CD4-positive, alpha-beta T cell (primary cell): ENCODE measurements around the gene KRTAP12-4. TPM values are rescaled to one million over a fixed set of nuclear protein-coding genes. Genes with fewer than 3 reads are reported as not detected.

Experiments used
- ATAC-seq: fragments of 200-7000 bp; cut with Tn5 transposase; one replicate; pipeline ENCODE4 v1.10.0; 2022; ENCODE audit warnings: mild to moderate bottlenecking; ENCODE audit not compliant: poor library complexity
- CTCF ChIA-PET: fragments of 350-600 bp; sonication (Branson Sonifier 250); formaldehyde crosslinking; loops from one replicate; lab custom pipeline; 2021; ENCODE audit warnings: antibody characterized with exemption, inconsistent platforms; lab: Charles Lee
- POLR2A ChIA-PET: fragments of 350-600 bp; sonication (Branson Sonifier 250); formaldehyde crosslinking; loops from one replicate; lab custom pipeline; 2021; ENCODE audit warnings: antibody characterized with exemption, inconsistent platforms; lab: Charles Lee
- DNase-seq, 14 experiments: peaks; one replicate each; pipeline ENCODE4 v3.0.0-alpha.2; 2013 to 2020; ENCODE audit warnings: mixed read lengths in 2 of 14
- H3K27ac ChIP-seq, 2 donors: one replicate each; pipeline versions ENCODE4 v1.5.1 to v1.7.0; 2013; ENCODE audit warnings: low read length in 2 of 2, low read depth in 1 of 2, mild to moderate bottlenecking in 1 of 2
- H3K27me3 ChIP-seq, 2 experiments: 1 replicate in 1 of 2; 2 replicates in 1 of 2; pipeline versions ENCODE4 v1.6.1 to v1.7.0; 2013; ENCODE audit warnings: low read length in 2 of 2, control low read depth in 1 of 2, mild to moderate bottlenecking in 1 of 2, moderate library complexity in 1 of 2; ENCODE audit not compliant: insufficient read depth in 2 of 2, control insufficient read depth in 1 of 2
- H3K36me3 ChIP-seq: one replicate; pipeline ENCODE4 v1.6.1; 2013; ENCODE audit warnings: low read length, control low read depth; ENCODE audit not compliant: insufficient read depth
- H3K4me1 ChIP-seq: one replicate; pipeline ENCODE4 v1.6.1; 2013; ENCODE audit warnings: low read length, control low read depth; ENCODE audit not compliant: insufficient read depth
- H3K4me3 ChIP-seq: one replicate; pipeline ENCODE4 v1.5.1; 2013; ENCODE audit warnings: mild to moderate bottlenecking, low read length, moderate library complexity
- H3K9me3 ChIP-seq, 2 experiments: 1 replicate in 1 of 2; 2 replicates in 1 of 2; pipeline versions ENCODE4 v1.6.1 to v1.7.0; 2013; ENCODE audit warnings: low read length in 2 of 2, mild to moderate bottlenecking in 2 of 2, control low read depth in 1 of 2, moderate library complexity in 1 of 2; ENCODE audit not compliant: control insufficient read depth in 1 of 2, insufficient read depth in 1 of 2
- H3K27ac Mint-ChIP-seq: one replicate; pipeline ENCODE4 v1.8.0; 2020; ENCODE audit warnings: mixed read lengths
- H3K27me3 Mint-ChIP-seq: one replicate; pipeline ENCODE4 v1.8.0; 2021; ENCODE audit warnings: mixed read lengths
- H3K36me3 Mint-ChIP-seq: one replicate; pipeline ENCODE4 v1.8.0; 2021; ENCODE audit warnings: low read depth, mixed read lengths
- H3K4me1 Mint-ChIP-seq: one replicate; pipeline ENCODE4 v1.8.0; 2021; ENCODE audit warnings: low read depth, mixed read lengths
- H3K4me3 Mint-ChIP-seq: one replicate; pipeline ENCODE4 v1.8.0; 2020; ENCODE audit warnings: mild to moderate bottlenecking, mixed read lengths
- H3K9me3 Mint-ChIP-seq: one replicate; pipeline ENCODE4 v1.8.0; 2020; ENCODE audit warnings: mixed read lengths
- CTCF ChIP-seq: fragments of 200-600 bp; IDR thresholded peaks from one replicate; pipeline ENCODE4 v1.8.0; 2022; ENCODE audit warnings: antibody characterized with exemption, mild to moderate bottlenecking
- intact Hi-C, 2 experiments: fragments of 100-400 bp; cut with DNase I in 1 of 2; cut with micrococcal nuclease in 1 of 2; formaldehyde crosslinking; loops; one replicate each; pipeline versions ENCODE4 v1.15.1 to v1.9.0; 2023 to 2025; cut with DNase I, micrococcal nuclease
- total RNA-seq, 174 experiments: library from RNA in 2 of 174; stranded (reverse) in 2 of 174; gene quantifications; one replicate each; pipeline ENCODE4 v1.2.3 and lab custom pipeline; 2021 to 2026

KRTAP12-4 gene
- total RNA-seq, 2 experiments from 2014 or later: not detected

GRCh38 chr21:44681861-44682579 lies 27.6 kb upstream of the KRTAP12-4 start, which contains the start of gene KRTAP12-1:
TSS of gene KRTAP12-1 (minus strand) at chr21:44682163. CDS start at chr21:44682123, 40 bp downstream.
- Histone ChIP-seq H3K4me3 (no peak within 1 kb of the TSS), H3K4me1 (no peaks in the 10 kb centered on the region), H3K27ac (no peak within 1 kb of the TSS), H3K9me3 (no peaks in the 10 kb centered on the region), H3K36me3 (no peaks in the 10 kb centered on the region), H3K27me3 (peaks cover 0 to 5% of the 10 kb centered on the region in 2 experiments)
- Mint-ChIP-seq H3K4me3 (no peak within 1 kb of the TSS), H3K36me3 (no peaks in the 10 kb centered on the region), H3K4me1 (no peaks in the 10 kb centered on the region), H3K27me3 (peaks cover 27% of the 10 kb centered on the region), H3K9me3 (no peaks in the 10 kb centered on the region), H3K27ac (no peak within 1 kb of the TSS)
- intact Hi-C loops: no loop called here
- ChIA-PET CTCF (no interaction called here), POLR2A (interaction anchor here (0.6 kb wide), 1 partner anchor 25 kb away, joined by 3 read pairs; no protein-coding TSS in a partner anchor)
- DNase-seq (no peak), ATAC-seq (no peak)
- TF ChIP-seq CTCF: no peak

GRCh38 chr21:44681152-44681551 lies 26.7 kb upstream of the KRTAP12-4 start:
- H3K4me1 Mint-ChIP-seq: no peaks in the 10 kb centered on the region
- Histone ChIP-seq H3K9me3 (no peaks in the 10 kb centered on the region), H3K36me3 (no peaks in the 10 kb centered on the region), H3K4me3 (no peak overlapping the region), H3K4me1 (no peaks in the 10 kb centered on the region), H3K27me3 (peaks cover 0 to 4% of the 10 kb centered on the region in 2 experiments), H3K27ac (no peak overlapping the region)
- no peak for ATAC-seq
- H3K27me3 Mint-ChIP-seq: peaks cover 21% of the 10 kb centered on the region
- POLR2A ChIA-PET: no interaction called here
- no peak for DNase-seq
- TF ChIP-seq CTCF: no peak
- H3K4me3 Mint-ChIP-seq: no peak overlapping the region
- CTCF ChIA-PET: no interaction called here
- no peaks in the 10 kb centered on the region for H3K36me3 Mint-ChIP-seq
- intact Hi-C loops: no loop called here
- H3K9me3 Mint-ChIP-seq: no peaks in the 10 kb centered on the region
- no peak overlapping the region for H3K27ac Mint-ChIP-seq

- TF ChIP-seq CTCF: no peak
- H3K27me3 ChIP-seq: no peaks in the 10 kb centered on the region
- ChIA-PET POLR2A (no interaction called here), CTCF (no interaction called here)
- H3K27ac ChIP-seq: no peak overlapping the region
- H3K36me3 ChIP-seq: no peaks in the 10 kb centered on the region
- peaks cover 7% of the 10 kb centered on the region for H3K36me3 Mint-ChIP-seq
- H3K4me1 Mint-ChIP-seq: no peaks in the 10 kb centered on the region
- peaks cover 6% of the 10 kb centered on the region for H3K27me3 Mint-ChIP-seq
- DNase-seq (no peak), ATAC-seq (no peak)
- no peak overlapping the region for H3K4me3 Mint-ChIP-seq
- H3K27ac Mint-ChIP-seq: no peak overlapping the region
- no peak overlapping the region for H3K4me3 ChIP-seq
- no peaks in the 10 kb centered on the region for H3K4me1 ChIP-seq
- peaks cover 5 to 6% of the 10 kb centered on the region in 2 experiments for H3K9me3 ChIP-seq
- H3K9me3 Mint-ChIP-seq: peaks cover 8% of the 10 kb centered on the region
- intact Hi-C loops: no loop called here
Observed at GRCh38 chr21:44677881-44678280, 23.4 kb upstream of the KRTAP12-4 start.
